Prostate gland (tissue), 2 donors: ENCODE measurements around the gene CASP9. TPM values are rescaled to one million over a fixed set of nuclear protein-coding genes. Genes with fewer than 3 reads are reported as not detected.
A peak's percentile ranks its signal among the peaks of the same experiment; 100 is the strongest.

ENCODE experiments used
- DNase-seq: peaks from one replicate; pipeline ENCODE4 v3.0.0-alpha.2; 2019; ENCODE audit warnings: low spot score
- H3K27ac ChIP-seq, 2 donors: fragments of 200-600 bp; sonication (generic); 2 replicates each; pipeline ENCODE4 v1.5.1; 2017 to 2019
- H3K27me3 ChIP-seq: fragments of 200-600 bp; sonication (generic); replicated peaks from 2 replicates; pipeline ENCODE4 v1.5.1; 2019; ENCODE audit not compliant: insufficient read depth
- H3K36me3 ChIP-seq, 2 donors: fragments of 200-600 bp; sonication (generic); 1 replicate in 1 of 2; 2 replicates in 1 of 2; pipeline versions ENCODE4 v1.5.1 to v1.8.1; 2017 to 2019
- H3K4me1 ChIP-seq: fragments of 200-600 bp; sonication (generic); replicated peaks from 2 replicates; pipeline ENCODE4 v1.5.1; 2019
- H3K4me3 ChIP-seq, 2 donors: fragments of 200-600 bp; sonication (generic); 2 replicates each; pipeline ENCODE4 v1.5.1; 2017 to 2019
- H3K9me3 ChIP-seq: fragments of 200-600 bp; sonication (generic); 2 replicates; pipeline ENCODE4 v1.5.1; 2017
- POLR2A ChIP-seq: fragments of 450-650 bp; IDR thresholded peaks from one replicate; pipeline ENCODE4 v1.6.1; 2016; ENCODE audit warnings: antibody characterized with exemption, mild to moderate bottlenecking
- POLR2AphosphoS5 ChIP-seq: sonication (generic); formaldehyde crosslinking; IDR thresholded peaks from one replicate; pipeline ENCODE4 v1.6.1; 2017; ENCODE audit warnings: antibody characterized with exemption
- WGBS: methylation state at CpG from one replicate; pipeline ENCODE4 v1.1.5; 2018; 5-methylcytosine and 5-hydroxymethylcytosine counted together
- intact Hi-C: fragments of 100-400 bp; cut with DNase I; formaldehyde crosslinking; loops from one replicate; pipeline ENCODE4 v1.14.2; 2022
- total RNA-seq, 2 donors: library from RNA; depleted of rRNA; stranded (reverse); fragments of >200 nt; gene quantifications; one replicate each; pipeline ENCODE4 v1.1.0, GENCODE V29; 2016
- TF ChIP-seq, protein P1 (sequence below), 4 experiments: fragments of 200-600 bp in 2 of 4; fragments of 450-650 bp in 2 of 4; sonication (generic) in 2 of 4; IDR thresholded peaks; 1 replicate in 3 of 4; 2 replicates in 1 of 4; pipeline ENCODE4 v1.5.1; 2016 to 2019; ENCODE audit warnings: antibody characterized with exemption in 4 of 4, mild to moderate bottlenecking in 2 of 4, moderate library complexity in 2 of 4

Gene CASP9
- 10 to 100 TPM; 22.2 to 46.1 TPM for total RNA-seq

DNA sequence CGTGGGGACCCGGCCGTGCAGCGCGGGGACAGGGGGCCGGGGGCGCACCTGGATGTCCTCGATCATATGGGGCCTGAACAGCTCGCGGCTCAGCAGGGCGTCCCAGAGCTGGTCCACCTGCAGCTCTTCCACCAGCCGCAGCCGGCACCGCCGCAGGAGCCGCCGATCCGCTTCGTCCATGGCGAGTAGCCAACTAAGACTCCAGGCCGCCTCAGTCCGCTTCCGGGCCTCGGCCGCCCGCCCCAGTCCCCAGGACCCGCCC is at the start of gene CASP9:
Gene CASP9, minus strand, starts transcription at position 195 of the 262 bp plus-strand sequence. Its CDS starts 15 bp downstream, at position 180.
- DNase-seq: no peak
- H3K27ac ChIP-seq: peak within 1 kb of the TSS; percentile 98 to 99
- no peaks in the 10 kb centered on the region for H3K4me1 ChIP-seq
- under 1% methylated on average over 20 of the region's 27 CpGs for WGBS
- TF ChIP-seq POLR2AphosphoS5: peak; percentile 48
- peak; percentile 58 for TF ChIP-seq POLR2A
- TF ChIP-seq, protein P1, sequence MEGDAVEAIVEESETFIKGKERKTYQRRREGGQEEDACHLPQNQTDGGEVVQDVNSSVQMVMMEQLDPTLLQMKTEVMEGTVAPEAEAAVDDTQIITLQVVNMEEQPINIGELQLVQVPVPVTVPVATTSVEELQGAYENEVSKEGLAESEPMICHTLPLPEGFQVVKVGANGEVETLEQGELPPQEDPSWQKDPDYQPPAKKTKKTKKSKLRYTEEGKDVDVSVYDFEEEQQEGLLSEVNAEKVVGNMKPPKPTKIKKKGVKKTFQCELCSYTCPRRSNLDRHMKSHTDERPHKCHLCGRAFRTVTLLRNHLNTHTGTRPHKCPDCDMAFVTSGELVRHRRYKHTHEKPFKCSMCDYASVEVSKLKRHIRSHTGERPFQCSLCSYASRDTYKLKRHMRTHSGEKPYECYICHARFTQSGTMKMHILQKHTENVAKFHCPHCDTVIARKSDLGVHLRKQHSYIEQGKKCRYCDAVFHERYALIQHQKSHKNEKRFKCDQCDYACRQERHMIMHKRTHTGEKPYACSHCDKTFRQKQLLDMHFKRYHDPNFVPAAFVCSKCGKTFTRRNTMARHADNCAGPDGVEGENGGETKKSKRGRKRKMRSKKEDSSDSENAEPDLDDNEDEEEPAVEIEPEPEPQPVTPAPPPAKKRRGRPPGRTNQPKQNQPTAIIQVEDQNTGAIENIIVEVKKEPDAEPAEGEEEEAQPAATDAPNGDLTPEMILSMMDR (IDR thresholded peaks at IDR 0.05): peak in 1 of 4 experiments; percentile 13
- no peaks in the 10 kb centered on the region for H3K36me3 ChIP-seq
- intact Hi-C loops: no loop called here
- no peaks in the 10 kb centered on the region for H3K27me3 ChIP-seq
- no peaks in the 10 kb centered on the region for H3K9me3 ChIP-seq
- peak within 1 kb of the TSS; percentile 63 to 83 for H3K4me3 ChIP-seq

DNA sequence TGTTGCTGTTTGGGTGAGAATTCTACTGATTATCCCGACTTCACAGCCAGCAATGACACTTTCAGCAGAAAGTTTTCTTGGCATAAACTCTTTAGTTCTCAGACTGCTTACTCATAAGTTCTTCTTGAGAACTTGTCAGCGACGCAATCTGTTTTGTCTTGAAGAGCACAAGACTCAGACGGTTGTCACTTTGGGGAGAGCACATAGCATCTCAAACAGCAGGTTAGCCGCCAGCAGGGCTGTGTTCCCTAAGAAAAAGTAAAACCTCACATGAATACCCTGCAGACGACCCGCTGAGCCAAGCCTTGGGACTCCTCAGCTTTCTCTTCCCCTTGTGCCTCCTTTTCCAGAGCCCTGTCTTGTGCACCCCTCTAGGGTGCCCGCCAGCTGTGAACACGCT is 49.5 kb upstream of the CASP9 start:
- peaks cover 0 to 5% of the 10 kb centered on the region in 2 donors for H3K36me3 ChIP-seq
- DNase-seq: no peak
- intact Hi-C loops: no loop called here

DNA sequence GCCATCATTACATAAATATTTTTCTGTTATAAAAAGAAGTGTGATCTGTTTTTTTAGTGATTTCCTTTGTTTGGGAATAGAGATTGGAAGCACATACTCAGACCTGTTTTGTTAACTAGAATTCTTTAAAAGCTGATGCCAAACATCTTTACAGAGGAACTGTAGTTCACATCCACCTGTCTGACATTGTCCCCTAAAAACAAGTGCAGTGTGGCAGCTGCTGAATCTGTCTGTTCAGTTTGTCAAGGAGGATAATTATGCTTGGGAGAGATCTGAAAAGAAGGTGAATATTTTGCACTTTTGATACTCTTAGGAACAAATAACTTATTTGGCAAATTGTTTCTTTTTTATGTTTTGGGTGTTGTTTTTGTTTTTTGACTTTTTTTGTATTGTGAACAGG is 47.3 kb upstream of the CASP9 start:
- TF ChIP-seq, protein P1 (IDR thresholded peaks at IDR 0.05): no peak
- TF ChIP-seq POLR2AphosphoS5 (no peak), POLR2A (no peak)
- Histone ChIP-seq H3K9me3 (no peaks in the 10 kb centered on the region), H3K4me1 (no peaks in the 10 kb centered on the region), H3K27me3 (no peaks in the 10 kb centered on the region), H3K4me3 (no peak overlapping the region), H3K36me3 (peaks cover 5 to 10% of the 10 kb centered on the region in 2 donors), H3K27ac (no peak overlapping the region)
- no peak for DNase-seq
- intact Hi-C loops: no loop called here

More for the DNA sequence above, 49.5 kb upstream of the CASP9 start:
- Histone ChIP-seq H3K4me1 (no peaks in the 10 kb centered on the region), H3K9me3 (no peaks in the 10 kb centered on the region), H3K4me3 (no peak overlapping the region), H3K27ac (no peak overlapping the region), H3K27me3 (no peaks in the 10 kb centered on the region)
- TF ChIP-seq POLR2AphosphoS5: no peak
- no peak for TF ChIP-seq POLR2A
- TF ChIP-seq, protein P1 (IDR thresholded peaks at IDR 0.05): no peak
- 85% methylated on average over 9 of the region's 9 CpGs for WGBS

DNA sequence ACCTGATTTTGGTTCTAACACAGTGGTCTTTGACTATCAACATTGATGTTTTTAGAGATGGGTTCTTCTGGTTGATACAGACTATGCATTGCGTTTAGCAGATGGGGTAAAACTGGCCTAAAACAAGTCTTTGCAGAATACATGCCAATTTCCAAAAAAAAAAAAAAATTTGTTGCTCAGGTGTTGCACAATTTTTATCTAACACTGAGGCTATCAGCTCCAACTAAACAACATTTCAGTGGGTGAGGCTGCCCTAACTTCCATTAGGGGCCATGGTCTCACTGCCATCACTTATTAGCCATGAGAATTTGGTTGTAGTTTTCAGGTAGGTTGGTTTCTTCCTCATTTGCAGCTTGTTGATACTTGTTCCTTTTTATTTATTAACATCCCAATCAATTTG is 46.8 kb upstream of the CASP9 start:
- peaks cover 8 to 14% of the 10 kb centered on the region in 2 donors for H3K36me3 ChIP-seq
- H3K27me3 ChIP-seq: no peaks in the 10 kb centered on the region
- no peaks in the 10 kb centered on the region for H3K9me3 ChIP-seq
- no peak overlapping the region for H3K27ac ChIP-seq
- TF ChIP-seq POLR2A: no peak
- no peak for TF ChIP-seq POLR2AphosphoS5
- TF ChIP-seq, protein P1 (IDR thresholded peaks at IDR 0.05): no peak
- no peak for DNase-seq
- WGBS: 85% methylated on average over 1 of the region's 1 CpG
- no peak overlapping the region for H3K4me3 ChIP-seq
- H3K4me1 ChIP-seq: no peaks in the 10 kb centered on the region
- intact Hi-C loops: no loop called here

DNA sequence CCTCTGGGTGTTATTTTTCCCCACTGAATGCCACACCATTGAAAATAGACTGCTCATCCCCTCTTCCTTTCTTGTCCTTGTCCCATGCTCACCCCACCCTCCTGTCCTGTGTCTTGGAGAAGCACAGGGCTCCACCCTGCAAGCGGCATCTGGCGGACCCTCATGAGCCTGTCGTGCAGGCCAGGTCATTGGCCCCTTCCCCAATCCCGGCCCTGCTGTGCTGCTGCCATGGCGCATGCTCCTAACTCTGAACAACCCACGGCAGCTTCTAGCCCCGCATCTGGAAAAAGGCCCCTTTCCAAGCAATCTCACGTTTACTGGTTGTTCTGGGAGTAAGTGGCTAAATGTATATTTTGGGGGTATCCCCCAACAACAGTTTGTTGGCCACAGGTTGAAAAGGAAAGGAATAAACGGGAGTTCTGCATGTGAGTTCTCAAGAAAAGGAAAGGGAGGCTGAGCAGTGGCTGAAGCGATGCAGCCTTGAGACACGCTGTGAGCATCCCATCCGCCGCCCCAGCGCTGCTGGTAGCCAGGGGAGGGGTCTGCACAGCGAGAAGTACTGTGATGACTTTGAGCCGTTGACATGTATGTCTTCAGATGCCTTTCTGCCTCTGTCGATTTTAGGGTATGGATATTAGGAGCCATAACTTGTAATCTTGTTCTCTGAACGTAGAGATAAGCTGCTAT is 44.5 kb upstream of the CASP9 start:
- no peak overlapping the region for H3K27ac ChIP-seq
- H3K4me3 ChIP-seq: no peak overlapping the region
- no peaks in the 10 kb centered on the region for H3K4me1 ChIP-seq
- intact Hi-C loops: no loop called here
- DNase-seq: no peak
- H3K36me3 ChIP-seq: peaks cover 11 to 24% of the 10 kb centered on the region in 2 donors
- WGBS: 88% methylated on average over 18 of the region's 18 CpGs
- H3K27me3 ChIP-seq: no peaks in the 10 kb centered on the region
- no peaks in the 10 kb centered on the region for H3K9me3 ChIP-seq
- TF ChIP-seq POLR2A: no peak
- TF ChIP-seq POLR2AphosphoS5: no peak
- TF ChIP-seq, protein P1 (IDR thresholded peaks at IDR 0.05): no peak
